ENCODE data around the gene AKT1. TPM values are rescaled to one million over a fixed set of nuclear protein-coding genes. Genes with fewer than 3 reads are reported as not detected.

The AKT1 gene
- total RNA-seq, 1 donor from 2014 or later: 191 TPM

DNA sequence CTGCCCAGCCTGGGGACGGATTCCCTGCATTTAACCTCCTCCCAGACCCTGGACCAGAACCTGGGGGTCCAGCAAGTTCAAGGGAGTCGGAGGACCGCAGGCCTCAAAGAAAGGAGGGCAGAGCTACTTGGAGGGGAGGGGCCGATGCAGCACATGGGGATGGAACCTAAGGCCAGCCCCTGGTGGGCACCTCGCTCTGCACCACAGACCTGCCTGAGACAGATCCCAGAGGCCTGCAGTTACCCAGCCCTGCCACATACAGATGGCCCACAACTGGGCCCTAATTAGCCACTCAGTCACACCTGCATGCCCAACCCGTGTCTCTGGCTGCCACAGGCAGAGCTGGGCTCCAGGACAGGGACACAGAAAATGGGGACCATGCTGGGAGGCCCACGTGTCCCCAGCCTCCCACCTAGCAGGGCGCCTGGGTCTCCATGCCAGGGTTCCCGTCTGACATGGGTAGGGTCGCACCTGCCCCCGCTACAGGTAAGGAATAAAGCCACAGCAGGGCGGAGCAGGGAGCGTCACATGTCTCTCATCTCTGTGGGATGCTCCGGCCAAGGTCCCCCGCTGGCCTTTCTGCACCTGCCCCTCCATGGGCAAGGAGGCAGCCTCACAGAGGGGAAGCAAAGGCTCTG, 16.7 kb downstream of the AKT1 start:
- H3K4me3 ChIP-seq (ENCODE audit: low read depth, low read length): no peak overlapping the region

DNA sequence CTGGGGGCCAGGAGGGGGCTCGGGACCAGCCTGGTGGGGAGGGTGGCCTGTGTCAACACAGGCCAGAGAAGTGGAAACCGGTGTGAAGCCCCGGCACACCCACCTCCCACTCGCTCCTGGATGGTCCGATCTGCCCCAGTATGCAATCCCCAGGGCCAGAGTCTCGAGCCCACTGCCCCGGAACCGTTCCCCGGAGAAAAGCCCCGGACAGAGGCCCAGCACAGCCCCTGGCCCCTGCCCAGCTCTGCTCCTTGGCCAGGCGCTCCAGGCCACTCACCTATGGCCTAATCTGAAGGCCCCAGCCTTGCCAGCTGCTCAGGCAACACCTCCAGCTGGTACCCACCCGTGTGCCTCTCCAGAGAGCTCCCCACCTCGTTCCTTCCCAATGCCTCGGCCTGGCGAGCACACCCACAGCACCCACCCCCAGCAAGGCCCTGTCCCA, 17.7 kb downstream of the AKT1 start:
- no peak for FAIRE-seq
- H3K4me3 ChIP-seq (ENCODE audit: low read depth, low read length): no peak overlapping the region
- TF ChIP-seq, protein P1, sequence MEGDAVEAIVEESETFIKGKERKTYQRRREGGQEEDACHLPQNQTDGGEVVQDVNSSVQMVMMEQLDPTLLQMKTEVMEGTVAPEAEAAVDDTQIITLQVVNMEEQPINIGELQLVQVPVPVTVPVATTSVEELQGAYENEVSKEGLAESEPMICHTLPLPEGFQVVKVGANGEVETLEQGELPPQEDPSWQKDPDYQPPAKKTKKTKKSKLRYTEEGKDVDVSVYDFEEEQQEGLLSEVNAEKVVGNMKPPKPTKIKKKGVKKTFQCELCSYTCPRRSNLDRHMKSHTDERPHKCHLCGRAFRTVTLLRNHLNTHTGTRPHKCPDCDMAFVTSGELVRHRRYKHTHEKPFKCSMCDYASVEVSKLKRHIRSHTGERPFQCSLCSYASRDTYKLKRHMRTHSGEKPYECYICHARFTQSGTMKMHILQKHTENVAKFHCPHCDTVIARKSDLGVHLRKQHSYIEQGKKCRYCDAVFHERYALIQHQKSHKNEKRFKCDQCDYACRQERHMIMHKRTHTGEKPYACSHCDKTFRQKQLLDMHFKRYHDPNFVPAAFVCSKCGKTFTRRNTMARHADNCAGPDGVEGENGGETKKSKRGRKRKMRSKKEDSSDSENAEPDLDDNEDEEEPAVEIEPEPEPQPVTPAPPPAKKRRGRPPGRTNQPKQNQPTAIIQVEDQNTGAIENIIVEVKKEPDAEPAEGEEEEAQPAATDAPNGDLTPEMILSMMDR (IDR thresholded peaks at IDR 0.05; ENCODE audit: insufficient read depth, low read length, severe bottlenecking): no peak
- no peak for DNase-seq (ENCODE audit: low read depth)
- H3K27me3 ChIP-seq (ENCODE audit: control insufficient read depth, insufficient read depth, low read length): no peaks in the 10 kb centered on the region
- peaks cover 29% of the 10 kb centered on the region for H3K36me3 ChIP-seq (ENCODE audit: control insufficient read depth, insufficient read depth, low read length)

More for the DNA sequence above, 16.7 kb downstream of the AKT1 start:
- H3K27me3 ChIP-seq (ENCODE audit: control insufficient read depth, insufficient read depth, low read length): no peaks in the 10 kb centered on the region
- DNase-seq (ENCODE audit: low read depth) (no peak), FAIRE-seq (no peak)
- TF ChIP-seq, protein P1 (IDR thresholded peaks at IDR 0.05; ENCODE audit: insufficient read depth, low read length, severe bottlenecking): no peak
- H3K36me3 ChIP-seq (ENCODE audit: control insufficient read depth, insufficient read depth, low read length): peaks cover 29% of the 10 kb centered on the region

DNA sequence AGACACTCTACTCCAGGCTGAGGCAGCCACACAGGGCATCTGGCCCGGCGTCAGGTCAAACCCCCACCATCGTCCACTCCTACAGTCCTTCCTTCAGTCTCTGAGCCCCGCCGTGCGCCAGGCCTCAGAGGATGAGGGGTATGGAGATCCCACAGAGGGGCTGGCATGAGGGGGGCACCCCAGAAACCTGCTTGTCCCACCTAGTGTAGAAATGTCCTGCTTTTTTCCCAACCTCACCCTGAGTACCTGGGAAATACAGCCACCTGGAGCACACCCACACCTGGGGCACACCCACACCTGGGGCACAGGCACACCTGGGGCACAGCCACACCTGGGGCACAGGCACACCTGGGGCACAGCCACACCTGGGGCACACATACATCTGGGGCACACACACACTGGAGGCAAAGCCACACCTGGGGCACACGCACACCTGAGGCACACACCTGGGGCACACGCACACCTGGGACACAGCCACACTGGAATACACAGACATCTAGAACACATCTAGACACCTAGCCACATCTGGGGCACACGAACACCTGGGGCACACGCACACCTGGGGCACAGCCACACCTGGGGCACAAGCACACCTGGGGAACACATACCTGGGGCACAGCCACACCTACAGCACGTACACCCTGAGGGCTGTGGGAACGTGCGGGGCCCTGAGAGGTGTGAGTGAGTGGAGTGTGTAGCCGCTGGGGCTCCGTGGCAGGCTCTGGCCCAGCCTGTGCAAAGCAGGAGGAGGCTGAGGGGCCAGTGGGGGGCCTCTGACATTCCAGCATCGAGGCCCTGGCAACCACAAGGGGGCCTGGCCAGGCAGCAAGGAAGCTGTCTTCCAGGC, 18.4 kb downstream of the AKT1 start:
- H3K36me3 ChIP-seq (ENCODE audit: control insufficient read depth, insufficient read depth, low read length): peaks cover 33% of the 10 kb centered on the region
- FAIRE-seq: no peak
- TF ChIP-seq, protein P1 (IDR thresholded peaks at IDR 0.05; ENCODE audit: insufficient read depth, low read length, severe bottlenecking): no peak

DNA sequence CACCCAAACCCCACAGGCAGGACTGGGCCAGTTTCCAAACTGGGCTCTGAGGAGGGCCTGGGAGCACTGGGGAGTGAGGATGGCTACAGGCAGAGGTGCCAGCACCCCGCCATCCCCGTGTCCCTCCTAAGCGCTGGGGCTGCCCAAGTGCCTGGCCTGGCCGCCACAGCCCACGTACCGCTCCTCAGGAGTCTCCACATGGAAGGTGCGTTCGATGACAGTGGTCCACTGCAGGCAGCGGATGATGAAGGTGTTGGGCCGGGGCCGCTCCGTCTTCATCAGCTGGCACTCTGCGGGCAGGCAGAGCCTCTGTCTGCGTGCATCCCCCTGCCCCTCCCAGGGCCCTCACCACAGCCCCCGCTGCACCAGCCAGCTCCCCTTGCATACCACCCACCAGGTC, 19.1 kb downstream of the AKT1 start:
- TF ChIP-seq, protein P1 (IDR thresholded peaks at IDR 0.05; ENCODE audit: insufficient read depth, low read length, severe bottlenecking): no peak
- DNase-seq (ENCODE audit: low read depth): no peak
- no peak for FAIRE-seq
- H3K4me3 ChIP-seq (ENCODE audit: low read depth, low read length): no peak overlapping the region
- H3K36me3 ChIP-seq (ENCODE audit: control insufficient read depth, insufficient read depth, low read length): peaks cover 39% of the 10 kb centered on the region
- no peaks in the 10 kb centered on the region for H3K27me3 ChIP-seq (ENCODE audit: control insufficient read depth, insufficient read depth, low read length)

More for the DNA sequence above, 18.4 kb downstream of the AKT1 start:
- no peak for DNase-seq (ENCODE audit: low read depth)
- Histone ChIP-seq H3K4me3 (ENCODE audit: low read depth, low read length) (no peak overlapping the region), H3K27me3 (ENCODE audit: control insufficient read depth, insufficient read depth, low read length) (no peaks in the 10 kb centered on the region)

DNA sequence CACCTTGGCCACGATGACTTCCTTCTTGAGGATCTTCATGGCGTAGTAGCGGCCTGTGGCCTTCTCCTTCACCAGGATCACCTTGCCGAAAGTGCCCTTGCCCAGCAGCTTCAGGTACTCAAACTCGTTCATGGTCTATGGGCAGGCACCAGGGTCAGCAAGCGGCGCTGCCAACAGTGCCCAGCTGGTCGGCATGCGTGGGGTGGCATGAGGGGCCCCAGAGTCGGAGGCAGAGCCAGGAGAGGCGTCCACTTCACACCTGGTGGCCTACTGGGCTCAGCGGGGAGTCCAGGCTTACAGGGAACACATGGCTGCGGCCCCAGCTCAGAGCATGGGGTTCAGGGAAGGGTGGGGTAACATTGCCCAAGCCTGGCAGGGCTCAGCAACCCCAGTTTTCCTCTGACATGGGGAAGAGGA, 20.5 kb downstream of the AKT1 start:
- DNase-seq (ENCODE audit: low read depth) (no peak), FAIRE-seq (no peak)
- no peak overlapping the region for H3K4me3 ChIP-seq (ENCODE audit: low read depth, low read length)
- TF ChIP-seq, protein P1 (IDR thresholded peaks at IDR 0.05; ENCODE audit: insufficient read depth, low read length, severe bottlenecking): no peak
- H3K36me3 ChIP-seq (ENCODE audit: control insufficient read depth, insufficient read depth, low read length): peaks cover 38% of the 10 kb centered on the region
- no peaks in the 10 kb centered on the region for H3K27me3 ChIP-seq (ENCODE audit: control insufficient read depth, insufficient read depth, low read length)
